KG1 (cell line): ENCODE measurements around the gene TRIM9.
A peak's percentile ranks its signal among the peaks of the same experiment; 100 is the strongest.

Experiments
- DNase-seq: peaks from one replicate; lab custom pipeline; 2025; lab: John Stamatoyannopoulos, UW

The TRIM9 gene

DNA sequence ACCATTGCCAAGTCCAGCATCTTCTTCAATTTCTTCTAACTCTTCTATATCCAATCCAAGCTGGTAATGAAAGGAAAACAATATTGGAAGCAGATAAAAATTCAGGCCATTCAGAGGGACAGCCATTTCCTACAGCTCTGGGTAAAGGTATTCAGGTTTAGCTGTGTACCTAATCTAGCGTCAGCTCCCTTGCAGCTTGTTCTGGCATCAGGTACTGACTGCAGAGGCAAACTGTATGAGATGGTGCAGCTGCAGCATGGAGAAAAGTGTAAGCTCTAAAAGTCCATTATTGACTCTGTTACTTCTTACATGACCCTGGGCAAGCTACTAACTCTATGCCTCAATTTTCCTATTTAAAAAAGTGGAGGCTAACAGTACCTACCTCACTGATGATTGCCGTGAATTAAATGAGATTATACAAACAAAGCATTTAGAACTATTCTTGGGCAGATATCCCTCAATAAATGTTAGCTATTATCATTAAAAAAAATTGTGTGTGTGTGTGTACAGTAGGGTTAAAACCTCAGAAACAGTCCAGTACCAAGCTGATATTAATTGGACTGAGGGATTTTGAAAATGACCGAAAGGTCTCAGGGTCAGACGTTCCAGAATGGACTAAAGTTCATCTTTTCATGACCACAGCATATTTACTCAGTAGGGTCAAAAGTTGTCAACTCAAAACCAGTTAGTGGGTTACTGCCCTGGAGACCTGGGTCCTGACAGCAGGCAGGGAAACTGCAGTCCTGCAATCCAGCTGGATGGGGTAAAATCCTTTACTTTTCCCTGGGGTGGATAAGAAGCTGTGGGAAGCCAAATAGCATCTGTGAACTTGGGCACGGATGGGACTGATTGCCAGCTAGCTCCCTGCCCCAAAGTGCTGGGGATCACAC lies 159.5 kb downstream of the TRIM9 start:
- DNase-seq: no peak

- no peak for DNase-seq
Observed at GRCh38 chr14:50932592-50933495, 162.1 kb downstream of the TRIM9 start.

- DNase-seq: no peak
Observed at GRCh38 chr14:50932156-50932555, 162.7 kb downstream of the TRIM9 start.

- no peak for DNase-seq
Observed at GRCh38 chr14:50931559-50931958, 163.3 kb downstream of the TRIM9 start.

- DNase-seq: no peak
Observed at GRCh38 chr14:50929506-50929905, 165.4 kb downstream of the TRIM9 start.

- DNase-seq: peak; percentile 65
Observed at GRCh38 chr14:50928002-50928635, 166.8 kb downstream of the TRIM9 start.

GRCh38 chr14:50926851-50927386 lies 168.0 kb downstream of the TRIM9 start:
- DNase-seq: peak; percentile 83
